ENCODE measurements around the gene CYP26B1.
A peak's percentile ranks its signal among the peaks of the same experiment; 100 is the strongest.

The CYP26B1 gene

DNA sequence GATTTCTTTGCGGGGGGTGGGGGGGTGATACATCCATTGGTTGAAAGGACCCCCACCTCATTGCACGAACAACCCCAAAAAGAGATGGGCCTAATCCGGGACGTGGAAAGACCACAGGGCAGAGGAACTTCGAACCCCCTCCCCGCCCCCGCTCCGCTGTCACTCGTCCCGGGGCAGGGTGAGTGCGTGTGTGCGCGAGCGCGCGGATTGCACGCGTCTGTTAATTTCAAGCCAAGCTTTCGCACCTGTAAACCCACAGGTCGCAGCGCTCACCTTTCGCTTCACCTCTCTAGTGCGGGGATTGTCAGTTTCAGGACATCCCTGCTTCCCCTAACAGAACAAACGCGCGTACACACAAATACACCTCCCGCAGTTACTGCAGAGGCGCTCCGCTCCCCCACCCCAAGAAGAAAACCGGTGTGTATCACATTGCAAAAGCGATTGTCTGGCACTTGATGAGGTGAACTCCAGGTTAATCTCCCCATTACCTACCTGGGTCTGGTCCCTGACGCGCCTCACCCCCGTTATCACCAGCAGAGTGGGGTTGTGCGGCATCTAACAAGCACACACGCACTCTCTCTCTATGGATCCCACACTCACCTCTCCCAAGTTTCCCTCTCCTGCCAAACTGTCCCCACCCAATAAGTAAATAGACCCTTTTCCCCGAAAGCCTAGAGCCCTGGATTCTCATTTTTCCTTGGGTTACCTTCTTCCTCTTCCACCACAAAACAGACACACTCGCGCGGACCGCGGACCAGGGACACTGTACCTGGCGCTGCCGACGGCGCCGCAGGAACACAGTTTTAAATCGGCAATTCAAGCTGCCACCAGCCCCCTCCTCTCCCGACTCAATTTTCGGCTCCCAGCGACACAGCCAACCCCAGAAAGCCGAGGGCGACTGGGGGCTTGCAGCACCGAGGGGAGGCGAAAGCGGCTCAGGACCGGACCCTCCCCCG, 1.0 kb downstream of the CYP26B1 start:
- TF ChIP-seq, protein P1, sequence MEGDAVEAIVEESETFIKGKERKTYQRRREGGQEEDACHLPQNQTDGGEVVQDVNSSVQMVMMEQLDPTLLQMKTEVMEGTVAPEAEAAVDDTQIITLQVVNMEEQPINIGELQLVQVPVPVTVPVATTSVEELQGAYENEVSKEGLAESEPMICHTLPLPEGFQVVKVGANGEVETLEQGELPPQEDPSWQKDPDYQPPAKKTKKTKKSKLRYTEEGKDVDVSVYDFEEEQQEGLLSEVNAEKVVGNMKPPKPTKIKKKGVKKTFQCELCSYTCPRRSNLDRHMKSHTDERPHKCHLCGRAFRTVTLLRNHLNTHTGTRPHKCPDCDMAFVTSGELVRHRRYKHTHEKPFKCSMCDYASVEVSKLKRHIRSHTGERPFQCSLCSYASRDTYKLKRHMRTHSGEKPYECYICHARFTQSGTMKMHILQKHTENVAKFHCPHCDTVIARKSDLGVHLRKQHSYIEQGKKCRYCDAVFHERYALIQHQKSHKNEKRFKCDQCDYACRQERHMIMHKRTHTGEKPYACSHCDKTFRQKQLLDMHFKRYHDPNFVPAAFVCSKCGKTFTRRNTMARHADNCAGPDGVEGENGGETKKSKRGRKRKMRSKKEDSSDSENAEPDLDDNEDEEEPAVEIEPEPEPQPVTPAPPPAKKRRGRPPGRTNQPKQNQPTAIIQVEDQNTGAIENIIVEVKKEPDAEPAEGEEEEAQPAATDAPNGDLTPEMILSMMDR (IDR thresholded peaks at IDR 0.05; ENCODE audit: low read length, missing control alignments) = no peak
- peak overlapping the region; percentile 12 for H3K4me3 ChIP-seq (replicated peaks; ENCODE audit: low read depth, low read length)
- no peak for DNase-seq (ENCODE audit: low read depth)

DNA sequence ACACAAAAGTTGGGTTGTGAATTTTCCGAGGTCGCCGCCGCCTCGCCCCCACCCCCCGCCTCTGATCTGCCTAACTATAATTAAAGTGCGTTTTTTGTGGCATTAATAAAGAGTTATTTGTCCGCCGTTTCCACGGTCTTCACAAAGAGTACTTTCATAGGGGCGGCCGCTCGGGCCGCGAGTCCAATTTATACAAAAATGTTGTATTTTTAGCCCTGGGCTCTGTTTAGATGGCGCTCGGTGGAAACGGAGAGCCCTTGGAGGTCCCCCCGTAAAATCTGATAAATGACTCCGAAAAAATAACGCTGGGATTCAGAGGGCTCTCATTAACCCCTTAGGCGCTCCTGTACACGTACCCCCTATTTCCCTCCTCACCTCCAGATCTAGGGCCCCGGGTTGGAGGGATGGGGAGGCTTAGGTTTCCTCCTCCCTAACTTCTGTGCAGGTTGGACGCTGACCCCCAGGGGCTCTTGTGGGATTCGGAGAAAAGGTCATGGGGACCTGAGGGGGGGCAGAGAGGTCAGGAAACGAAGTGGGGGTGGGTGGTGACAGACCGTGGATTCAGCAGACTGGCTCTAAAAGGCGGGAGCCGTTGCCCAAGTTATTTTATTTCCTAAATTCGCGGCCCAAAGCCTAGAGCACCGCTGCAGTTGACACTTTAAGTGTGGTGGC, 1.9 kb downstream of the CYP26B1 start:
- TF ChIP-seq, protein P1 (IDR thresholded peaks at IDR 0.05; ENCODE audit: low read length, missing control alignments) = no peak
- no peak for DNase-seq (ENCODE audit: low read depth)
- H3K4me3 ChIP-seq (replicated peaks; ENCODE audit: low read depth, low read length) = peak overlapping the region; percentile 28

GRCh38 chr2:72145289-72145657, 2.4 kb downstream of the CYP26B1 start:
- TF ChIP-seq, protein P1 (IDR thresholded peaks at IDR 0.05; ENCODE audit: low read length, missing control alignments) = no peak
- H3K4me3 ChIP-seq (replicated peaks; ENCODE audit: low read depth, low read length) = peak overlapping the region; percentile 28
- no peak for DNase-seq (ENCODE audit: low read depth)

GRCh38 chr2:72144632-72145288, 2.9 kb downstream of the CYP26B1 start:
- no peak for DNase-seq (ENCODE audit: low read depth)
- TF ChIP-seq, protein P1 (IDR thresholded peaks at IDR 0.05; ENCODE audit: low read length, missing control alignments) = no peak
- no peak overlapping the region for H3K4me3 ChIP-seq (replicated peaks; ENCODE audit: low read depth, low read length)

DNA sequence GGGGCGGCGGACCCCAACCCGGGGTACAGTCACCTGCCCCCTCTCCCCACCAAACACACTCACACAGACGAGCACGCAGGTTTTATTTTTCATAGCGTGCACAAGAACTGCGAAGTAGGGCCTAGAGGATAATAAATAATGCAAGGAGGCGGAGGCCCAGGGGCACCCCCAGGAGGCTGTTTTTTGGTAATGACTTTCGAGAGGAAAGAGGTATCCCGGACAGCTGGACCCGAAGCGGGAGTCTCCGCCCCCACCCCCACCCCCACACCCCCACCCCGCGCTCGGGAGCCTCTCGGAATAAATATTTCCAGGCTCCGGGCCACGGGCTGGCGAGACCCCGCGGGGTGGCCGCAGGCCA, 3.4 kb downstream of the CYP26B1 start:
- TF ChIP-seq, protein P1 (IDR thresholded peaks at IDR 0.05; ENCODE audit: low read length, missing control alignments) = no peak
- DNase-seq (ENCODE audit: low read depth) = no peak
- no peak overlapping the region for H3K4me3 ChIP-seq (replicated peaks; ENCODE audit: low read depth, low read length)

GRCh38 chr2:72143441-72144273, 4.0 kb downstream of the CYP26B1 start:
- TF ChIP-seq, protein P1 (IDR thresholded peaks at IDR 0.05; ENCODE audit: low read length, missing control alignments) = no peak
- no peak for DNase-seq (ENCODE audit: low read depth)
- H3K4me3 ChIP-seq (replicated peaks; ENCODE audit: low read depth, low read length) = no peak overlapping the region
